GF-D8 (cell line): ENCODE results near the gene GRWD1.

ENCODE experiments used
- DNase-seq: peaks from one replicate; lab custom pipeline; 2025; lab: John Stamatoyannopoulos, UW

GRWD1 gene

DNA sequence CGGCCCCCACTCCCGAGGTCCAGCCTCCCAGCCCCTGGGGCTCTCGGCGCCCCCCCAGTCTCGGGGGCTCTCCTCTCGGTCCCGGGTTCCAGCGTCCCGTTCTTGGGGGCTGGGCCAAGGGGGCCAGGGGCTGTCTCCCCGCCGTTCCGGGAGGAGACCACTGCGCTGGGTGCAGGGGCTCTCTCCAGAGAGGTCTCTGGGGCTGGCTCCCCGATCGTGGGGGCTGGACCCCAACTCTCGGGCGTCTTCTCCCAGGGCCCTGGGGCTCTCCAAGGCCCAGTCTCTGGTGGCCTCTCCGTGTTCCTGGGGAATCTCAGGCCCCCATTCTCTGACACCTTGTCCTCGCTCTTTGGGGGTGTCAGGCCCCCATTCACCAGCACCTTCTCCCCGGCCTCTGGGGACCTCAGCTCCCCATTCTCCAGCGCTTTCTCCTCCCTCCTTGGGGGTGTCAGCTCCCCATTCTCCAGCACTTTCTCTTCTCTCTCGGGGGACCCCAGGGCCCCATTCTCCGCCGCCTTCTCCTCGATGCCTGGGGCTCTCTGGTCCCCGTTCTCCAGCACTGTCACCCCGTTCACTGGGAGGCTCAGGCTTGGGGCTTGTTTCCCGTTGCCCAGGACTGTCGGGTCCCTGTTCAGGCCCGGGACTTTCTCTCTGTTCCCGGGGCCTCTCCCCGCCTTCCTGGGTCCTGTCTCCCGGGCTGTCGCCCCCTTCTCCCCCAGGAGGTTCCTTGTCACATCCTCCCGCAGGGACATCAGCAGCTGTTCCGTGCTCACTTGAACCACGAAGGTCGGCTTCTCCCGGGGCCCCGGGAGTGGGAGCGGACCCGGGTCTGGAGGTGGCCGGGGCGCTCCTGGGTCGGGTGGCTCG lies 52.2 kb downstream of the GRWD1 start:
- DNase-seq: no peak

DNA sequence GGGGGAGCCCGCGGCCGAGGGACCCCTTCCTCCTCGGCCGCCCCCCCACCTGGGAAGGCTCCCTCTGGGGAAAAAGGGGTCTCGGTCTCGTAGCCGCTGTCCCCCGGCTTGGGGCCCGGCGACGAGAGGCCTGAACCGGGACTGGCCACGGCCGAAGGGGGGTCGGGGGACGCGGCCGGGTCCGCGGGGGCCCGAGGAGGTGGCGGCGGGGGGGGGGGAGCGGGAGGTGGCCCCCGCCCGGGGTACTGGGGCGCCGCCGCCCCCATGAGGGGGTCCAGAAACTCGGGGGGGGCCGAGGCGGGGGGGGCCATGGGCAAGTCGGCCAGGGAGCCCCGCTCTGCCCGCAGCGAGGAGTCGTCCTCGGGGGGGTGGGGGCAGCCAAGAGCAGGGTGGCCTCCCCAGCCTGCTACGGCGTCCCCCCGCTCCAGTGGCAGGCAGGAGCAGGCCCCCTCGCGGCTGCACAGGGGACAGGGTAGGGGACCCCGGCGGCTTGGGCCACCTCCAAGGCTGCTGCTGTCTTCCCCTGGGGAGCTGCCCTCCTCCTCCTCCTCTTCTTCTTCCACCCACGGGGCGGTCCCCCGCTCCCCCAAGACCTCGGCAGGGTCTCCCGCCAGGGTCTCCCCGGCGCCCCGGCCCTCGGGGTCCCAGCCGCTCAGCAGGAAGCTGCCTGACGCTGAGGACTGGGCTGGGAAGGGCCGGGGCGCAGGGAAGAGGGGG lies 53.0 kb downstream of the GRWD1 start:
- no peak for DNase-seq

DNA sequence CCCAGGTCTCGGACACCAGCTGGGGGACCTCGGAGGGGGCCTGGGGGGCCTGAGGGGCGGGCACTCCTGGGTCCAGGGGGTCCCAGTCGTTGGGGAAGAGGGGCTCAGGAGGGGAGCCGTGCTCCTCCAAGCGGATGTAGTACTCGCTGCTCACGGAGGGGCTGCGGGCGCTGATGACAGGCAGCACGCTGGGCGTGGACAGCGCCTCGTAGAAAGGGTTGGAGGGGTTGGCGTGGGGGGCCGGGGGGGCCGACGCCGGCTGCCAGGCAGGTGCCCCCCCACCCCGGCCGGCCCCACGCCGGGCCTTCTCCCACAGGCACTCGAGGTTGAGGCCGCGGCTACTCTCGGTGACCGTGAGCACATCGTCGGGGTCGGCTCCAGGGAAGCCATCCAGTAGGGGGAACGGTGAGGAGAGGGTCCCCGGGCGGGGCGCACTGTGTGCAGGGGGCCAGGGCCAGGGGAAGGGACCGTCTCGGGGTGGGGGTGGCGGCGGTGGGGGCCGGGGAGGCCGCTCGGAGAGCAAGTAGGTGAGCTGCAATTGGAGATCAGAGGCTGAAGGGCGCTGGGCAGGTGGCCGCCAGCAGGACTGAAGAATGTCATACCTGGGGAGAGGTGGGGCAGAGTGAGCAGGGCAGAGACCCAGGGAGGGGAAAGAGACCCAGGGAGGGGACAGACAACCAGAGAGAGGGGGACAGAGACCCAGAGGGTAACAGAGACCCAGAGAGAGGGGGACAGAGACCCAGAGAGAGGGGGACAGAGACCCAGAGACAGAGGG lies 53.7 kb downstream of the GRWD1 start:
- no peak for DNase-seq

DNA sequence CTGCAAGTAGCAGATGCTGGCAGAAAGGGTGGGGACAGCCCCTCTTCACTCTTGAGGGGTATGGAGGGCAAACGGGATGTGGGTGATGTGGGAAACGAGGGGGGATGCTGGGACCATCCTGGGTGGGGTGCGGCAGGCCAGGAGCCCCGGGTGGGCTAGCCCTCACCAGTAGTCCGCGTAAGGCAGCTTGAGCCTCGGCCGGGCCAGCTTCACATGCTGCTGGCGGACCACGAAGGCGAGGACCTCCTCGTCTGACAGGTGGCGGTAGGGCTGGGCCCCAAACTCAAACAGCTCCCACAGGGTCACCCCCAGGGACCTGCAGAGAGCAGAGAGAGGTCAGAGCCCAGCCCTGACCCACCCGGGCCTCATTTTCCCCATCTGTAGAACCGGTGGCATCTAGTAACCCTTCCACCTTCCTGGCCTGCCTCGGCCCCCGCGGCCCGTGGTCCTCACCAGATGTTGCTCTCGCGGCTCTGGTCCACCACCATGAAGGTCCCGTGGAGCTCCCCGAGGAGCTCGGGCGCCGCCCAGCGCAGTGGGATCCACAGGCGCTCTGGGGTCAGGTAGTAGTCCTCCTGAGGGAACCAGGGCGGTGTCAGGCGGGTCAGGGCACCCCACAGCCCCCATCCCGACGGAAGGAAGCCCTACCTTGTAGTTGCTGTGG lies 55.2 kb downstream of the GRWD1 start:
- DNase-seq: no peak

GRCh38 chr19:48501494-48502349 lies 55.9 kb downstream of the GRWD1 start:
- peak; percentile 64 for DNase-seq

- no peak for DNase-seq
These were observed 56.7 kb downstream of the GRWD1 start for GRCh38 chr19:48502350-48503018.

DNA sequence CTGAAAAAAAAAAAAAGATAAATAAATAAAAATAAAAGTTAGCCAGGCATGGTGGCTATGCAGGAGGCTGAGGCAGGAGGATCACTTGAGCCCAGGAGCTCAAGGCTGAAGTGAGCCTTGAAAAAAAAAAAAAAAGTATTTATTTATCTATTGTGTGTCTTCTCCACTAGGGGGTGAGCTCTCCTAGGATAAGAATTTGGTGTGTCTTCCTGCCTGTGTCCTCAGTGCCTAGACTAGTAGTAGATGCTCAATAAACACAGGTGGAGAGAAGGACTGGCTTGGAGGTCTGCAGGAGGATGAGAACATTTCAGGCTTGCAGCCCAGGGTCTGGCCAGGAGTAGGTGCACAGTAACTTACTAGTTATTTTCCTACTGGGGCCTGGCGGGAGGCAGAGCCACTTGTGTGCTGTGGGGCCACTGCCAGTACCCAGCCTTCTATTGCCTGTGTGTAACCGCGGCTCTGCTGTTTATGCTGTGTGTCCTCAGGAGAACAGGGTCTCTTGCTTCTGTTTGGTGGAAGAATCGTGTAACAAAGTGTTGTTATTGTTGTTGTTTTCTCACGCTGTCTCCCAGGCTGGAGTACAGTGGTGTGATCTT lies 60.5 kb downstream of the GRWD1 start:
- DNase-seq: peak; percentile 17
